NCI-H146 treated with DMSO at 0.1 percent for 48 hours (cell line): ENCODE results near the gene CCDC122.
A peak's percentile ranks its signal among the peaks of the same experiment; 100 is the strongest.

Source experiments
- DNase-seq: peaks from one replicate; lab custom pipeline; 2025; ENCODE audit not compliant: unreplicated experiment; lab: John Stamatoyannopoulos, UW

CCDC122 gene

DNA sequence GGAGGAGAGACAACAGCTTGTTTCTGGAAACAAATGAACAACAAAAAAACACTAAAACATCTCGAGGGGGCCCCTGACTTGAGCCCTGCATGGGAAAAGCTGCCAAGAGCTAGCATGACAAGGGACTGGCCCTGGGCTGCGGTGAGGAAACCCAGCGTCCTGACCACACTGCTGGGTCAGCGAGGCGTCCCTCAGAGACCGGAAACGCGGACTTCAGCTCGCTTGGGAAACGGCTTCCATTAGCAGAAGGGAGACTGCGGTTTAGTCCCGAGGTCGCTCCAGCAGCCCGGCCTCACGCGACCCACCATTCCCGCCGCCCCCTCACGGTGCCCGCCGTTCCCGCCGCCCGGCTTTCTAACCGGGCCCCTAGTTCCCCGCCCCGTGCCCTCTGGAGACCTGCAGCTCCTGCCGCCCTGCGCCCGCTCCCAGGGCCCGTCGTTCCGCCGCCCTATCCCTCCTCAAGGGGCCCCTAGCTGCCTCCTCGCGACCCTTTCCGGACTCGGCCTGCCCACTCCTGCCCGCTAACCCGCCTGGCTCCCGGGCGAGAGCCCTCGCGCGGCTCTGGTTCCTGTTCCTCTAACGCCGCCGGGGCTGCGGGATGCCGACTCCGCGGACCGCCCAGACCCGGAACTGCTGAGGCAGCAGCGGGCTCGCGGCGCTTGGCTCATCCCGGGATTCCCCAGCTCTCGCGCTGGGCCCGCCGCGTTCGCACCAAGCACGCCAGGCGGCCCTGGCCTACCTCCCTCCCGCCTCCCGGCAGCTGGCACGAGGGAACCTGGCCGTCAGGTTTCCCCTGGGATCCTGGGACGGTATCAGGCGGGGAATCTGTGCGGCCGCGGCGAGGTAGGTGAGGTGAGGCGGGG lies at the start of gene CCDC122:
Gene CCDC122, minus strand, starts transcription at position 849 of the 863 bp plus-strand sequence. CDS start 10,364 bp downstream, outside the sequence.
- DNase-seq = peak; percentile 58

DNA sequence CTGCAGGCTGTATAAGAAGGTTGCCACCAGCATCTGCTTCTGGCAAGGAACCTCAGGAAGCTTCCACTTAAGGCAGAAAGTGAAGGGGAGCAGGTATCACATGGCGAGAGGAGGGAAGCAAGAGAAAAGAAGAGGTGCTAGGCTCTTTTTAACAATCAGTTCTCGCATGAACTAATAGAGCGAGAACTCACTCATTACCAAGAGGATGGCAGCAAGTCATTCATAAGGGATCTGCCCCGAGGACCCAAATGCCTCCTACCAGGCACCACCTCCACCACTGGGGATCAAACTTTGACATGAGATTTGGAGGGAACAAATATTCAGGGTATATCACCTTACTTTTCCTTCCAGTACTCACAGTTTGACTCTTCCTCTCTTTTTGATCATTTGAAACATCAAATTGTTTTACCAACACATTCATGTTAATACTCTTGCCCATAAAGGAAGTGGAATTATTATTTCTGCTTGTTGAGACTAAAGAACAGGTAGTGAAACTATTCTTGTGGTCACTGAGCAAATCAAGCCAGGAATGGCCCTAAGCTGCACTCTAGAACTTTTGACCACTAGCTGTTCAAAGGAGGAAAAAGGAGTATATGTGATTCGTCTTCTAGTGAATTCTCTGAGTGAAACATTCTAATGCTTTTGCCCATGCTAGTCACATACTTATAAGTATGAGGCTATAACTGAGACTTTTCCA lies 45.2 kb upstream of the CCDC122 start:
- DNase-seq = no peak

DNA sequence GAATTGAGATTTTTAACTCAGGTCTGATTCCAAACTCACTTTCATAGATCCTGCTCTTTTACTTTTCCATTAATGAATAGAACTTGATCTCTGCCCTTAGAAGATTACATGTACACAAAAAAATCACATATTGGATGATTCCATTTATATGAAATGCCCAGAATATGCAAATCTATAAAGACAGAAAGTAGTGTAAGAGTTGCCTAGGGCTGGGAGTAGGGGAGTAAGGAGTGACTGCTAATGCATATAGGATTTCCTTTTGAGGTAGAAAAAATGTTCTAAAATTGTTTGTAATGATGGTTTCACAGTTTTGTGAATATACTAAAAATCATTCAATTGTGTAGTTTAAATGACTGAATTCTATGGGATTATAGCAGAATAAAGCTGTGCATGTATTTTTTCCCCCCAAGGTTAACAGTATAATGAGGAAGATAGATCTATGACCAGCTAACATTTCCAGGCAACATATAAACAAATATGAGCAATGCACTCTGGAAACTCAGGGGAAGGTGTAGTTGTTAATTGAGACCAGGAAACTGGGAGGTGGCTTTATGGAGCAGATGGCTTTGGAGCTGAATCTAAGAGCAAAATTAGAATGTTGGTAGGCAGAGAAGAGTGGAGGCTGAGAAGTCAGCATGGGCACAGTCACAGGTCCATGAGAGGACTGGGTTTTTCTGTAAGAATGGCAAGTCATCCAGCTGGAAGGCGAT lies 41.6 kb upstream of the CCDC122 start:
- DNase-seq = no peak

DNA sequence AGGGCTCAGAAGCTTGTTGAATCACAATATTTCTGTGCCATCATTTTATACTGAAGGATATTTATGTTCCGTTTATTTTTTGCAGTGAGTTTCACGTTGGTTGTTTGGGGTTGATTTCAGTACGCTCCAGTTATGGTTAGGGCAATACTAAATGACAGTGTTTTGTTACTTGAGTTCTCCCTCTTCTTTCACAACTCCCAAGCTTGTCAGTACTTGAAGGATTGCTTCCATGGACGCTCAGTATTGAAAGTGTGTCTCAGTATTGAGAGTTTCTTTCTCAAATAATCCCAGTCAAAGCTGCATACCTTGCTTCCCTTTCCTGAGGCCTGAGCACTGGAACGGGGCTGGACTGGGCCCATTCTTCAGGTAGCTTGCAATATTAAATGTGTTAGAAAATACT lies 39.1 kb upstream of the CCDC122 start:
- no peak for DNase-seq

DNA sequence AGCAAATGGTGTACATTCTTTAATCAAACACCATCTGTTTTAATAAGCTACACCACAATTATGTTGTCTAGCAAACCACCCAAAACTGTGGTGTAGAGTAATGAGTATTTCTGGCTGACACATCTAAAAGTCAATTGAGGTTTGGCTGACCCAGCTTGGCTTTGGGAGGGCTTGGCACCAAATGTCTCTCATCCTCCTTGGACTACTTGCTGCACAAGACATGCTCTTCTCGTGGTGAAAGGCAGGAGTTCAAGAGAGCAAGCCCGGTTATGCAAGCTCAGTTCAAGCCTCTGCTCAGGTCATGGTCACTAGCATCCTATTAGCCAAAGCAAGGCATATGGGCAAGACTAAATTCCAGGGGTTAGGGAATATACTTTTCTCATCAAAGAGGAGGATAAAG lies 37.3 kb upstream of the CCDC122 start:
- DNase-seq = no peak

DNA sequence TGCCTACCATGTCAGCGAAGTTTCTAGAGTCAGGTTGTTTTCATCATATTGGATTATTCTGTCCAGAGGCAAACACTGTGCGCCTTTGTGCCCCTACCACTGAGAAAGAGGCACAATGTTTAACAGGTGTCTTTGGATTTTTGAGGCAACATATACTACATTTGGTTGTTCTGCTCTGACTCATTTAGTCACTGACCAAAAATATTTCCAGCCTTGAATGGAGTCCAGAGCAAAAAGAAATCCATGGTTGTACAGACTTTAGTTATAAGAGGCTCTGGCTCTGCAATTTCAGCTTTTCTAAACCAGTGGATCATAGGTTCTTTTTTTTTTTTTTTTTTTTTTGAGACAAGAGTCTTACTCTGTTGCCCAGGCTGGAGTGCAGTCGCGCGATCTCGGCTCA lies 35.9 kb upstream of the CCDC122 start:
- DNase-seq = no peak

DNA sequence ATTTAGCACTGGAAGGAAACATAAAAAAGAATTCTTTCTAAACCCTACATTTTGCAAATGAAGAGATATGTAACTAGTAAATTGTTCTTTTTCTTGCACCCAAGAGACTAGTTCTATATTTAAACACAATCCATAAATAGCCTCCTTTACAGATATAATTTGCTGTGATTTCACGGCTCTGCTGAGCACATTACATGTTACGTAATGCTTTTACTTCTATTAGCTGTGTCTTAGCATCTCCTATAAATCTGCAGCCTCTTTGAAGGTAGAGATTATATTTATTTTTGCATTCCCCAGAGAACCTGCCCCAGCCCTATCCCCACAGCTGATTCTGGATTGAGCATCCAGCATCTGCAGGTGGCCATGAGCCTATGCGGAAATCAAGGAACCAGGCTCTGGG lies 32.3 kb upstream of the CCDC122 start:
- DNase-seq = no peak

DNA sequence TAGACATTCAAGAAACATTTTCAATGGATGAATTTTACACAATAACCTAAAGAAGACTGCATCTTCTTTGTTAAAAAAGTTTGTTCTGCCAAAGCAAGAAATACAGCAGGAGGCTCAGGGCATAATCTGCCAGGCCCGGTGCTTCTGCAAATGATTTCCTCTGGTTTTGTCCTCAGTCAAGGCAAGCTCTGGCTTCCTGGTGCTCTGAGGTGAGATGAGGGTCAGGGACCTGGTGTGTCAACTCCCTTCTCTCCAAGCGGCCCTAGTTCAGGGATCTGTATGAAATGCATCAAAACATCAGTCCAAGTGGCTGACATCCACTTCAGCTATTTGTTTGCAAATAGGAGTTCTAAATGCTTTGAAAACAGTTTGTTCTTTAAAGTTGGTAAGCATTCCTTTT lies 31.7 kb upstream of the CCDC122 start:
- DNase-seq = no peak

DNA sequence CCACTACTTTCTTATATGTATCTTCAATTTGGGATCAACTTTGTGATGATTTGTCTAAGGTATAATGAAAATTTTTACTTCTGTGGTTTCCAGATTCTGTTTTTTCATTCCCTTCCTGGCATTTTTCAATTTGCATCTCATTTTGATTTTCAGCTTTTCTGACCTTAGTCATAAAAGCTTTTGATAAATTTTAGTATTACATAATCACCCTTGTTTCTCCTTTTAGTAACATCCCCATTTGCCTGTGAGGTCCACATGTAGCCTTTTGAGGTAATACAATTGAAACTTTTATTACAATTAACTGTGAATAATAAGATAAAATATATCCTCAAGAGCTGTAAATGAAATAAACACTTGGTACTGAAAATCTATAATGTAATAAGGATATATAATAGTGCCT lies 31.3 kb upstream of the CCDC122 start:
- DNase-seq = no peak

DNA sequence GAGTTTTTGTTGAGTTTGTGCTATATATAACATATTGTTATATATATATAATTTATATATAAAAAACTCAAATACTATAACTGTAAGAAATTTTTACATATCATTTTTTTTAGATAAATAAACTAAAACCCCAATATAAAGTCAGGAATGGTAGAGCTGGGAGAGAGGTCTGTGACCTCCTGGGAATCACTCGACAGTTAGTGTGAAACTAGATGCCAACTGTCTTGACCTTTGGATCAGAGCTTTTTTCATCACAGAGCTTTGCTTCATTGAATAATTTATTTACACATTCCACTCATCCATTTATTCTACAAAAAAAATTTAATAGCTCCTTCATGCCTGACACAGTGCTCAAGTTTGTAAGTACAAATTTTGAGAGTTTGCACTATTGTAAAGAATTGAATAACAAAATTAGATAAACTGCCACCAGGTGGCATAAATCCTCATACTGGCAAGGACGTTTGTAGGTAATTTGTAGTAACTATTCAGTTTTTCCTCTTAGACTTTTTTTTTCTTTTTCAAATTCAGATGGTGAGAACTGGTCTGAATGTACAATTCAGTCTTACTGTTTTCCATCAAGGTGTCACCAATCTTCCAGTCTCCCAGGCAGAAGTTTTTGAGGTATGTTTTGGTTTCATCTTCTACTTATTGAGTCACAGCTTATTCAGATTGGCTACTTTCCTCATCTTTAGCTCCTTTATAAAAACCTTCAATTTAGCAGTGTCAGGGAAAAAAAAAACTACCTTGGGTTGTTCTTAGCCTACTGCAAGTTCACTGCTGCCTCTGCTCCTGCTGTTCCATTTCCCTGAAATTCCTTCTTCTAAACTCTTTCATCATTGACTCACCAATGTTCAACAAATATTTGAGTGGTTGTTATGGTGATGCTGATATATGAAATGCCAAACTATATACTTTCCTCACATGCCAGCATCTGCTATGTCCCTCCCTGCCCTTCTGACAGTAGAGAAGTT lies 28.9 kb upstream of the CCDC122 start:
- DNase-seq = peak; percentile 30

DNA sequence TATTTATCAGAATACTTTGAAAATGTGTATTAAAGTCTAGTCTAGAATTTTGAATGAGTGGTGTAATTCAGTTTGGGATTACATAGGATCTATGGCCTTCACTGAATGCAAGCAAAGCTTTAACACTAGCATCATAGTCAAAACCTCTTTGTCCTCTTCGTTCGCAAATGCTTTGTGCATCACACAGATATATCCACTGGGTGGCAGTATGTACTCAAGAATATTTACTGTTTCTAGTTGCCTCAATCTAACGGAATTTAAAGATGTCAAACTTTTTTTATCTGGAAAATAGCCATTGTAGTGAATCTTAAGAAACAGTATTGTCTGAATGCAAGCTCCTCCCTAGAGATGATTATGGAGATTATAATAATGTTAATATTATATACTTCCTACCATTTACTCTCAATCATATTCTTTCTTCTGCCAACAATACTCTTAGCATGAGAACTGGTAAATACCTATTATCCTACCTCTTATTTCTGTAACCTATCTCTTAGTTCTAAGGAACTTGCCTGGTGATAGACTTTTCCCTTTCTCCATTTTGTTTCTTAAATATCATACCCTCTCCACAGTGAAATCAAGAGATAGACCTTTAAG lies 26.0 kb upstream of the CCDC122 start:
- peak; percentile 43 for DNase-seq

DNA sequence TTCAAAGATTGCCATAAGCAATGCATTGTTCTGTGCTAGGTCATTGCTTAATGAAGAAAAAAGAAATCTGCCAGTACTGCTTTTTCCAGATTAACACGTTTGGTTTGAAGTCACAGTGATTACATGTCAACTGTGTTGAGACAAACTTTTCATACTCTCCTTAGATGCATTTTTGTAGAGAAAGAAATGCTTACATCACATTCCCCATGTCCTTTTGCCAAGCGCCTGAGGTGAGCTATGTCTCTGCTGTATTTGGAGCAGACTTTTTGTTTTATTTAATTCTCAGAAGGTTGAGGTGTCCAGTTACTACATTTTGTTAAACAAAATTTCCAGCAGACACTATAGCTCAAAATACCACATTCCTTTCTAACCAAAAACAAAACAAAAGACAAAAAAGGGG lies 16.4 kb upstream of the CCDC122 start:
- no peak for DNase-seq

DNA sequence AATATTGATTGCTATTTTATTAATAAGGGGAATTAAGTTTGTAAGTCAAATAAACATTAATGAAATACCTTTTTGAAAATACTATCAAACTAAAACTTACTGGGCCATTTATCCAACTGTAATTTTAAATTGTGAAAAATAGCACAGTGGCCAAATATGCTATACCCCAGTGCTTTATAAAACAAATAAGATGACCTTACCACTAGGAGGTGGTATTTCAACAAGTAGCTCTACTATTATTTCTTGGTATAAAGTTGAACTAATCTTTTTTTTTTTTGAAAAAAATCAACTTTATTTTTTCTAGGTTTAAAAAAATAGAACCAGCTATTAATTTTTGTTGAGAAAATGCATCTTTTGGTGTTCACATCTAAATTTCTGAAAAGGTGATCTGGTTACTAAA lies 14.9 kb upstream of the CCDC122 start:
- DNase-seq = no peak

DNA sequence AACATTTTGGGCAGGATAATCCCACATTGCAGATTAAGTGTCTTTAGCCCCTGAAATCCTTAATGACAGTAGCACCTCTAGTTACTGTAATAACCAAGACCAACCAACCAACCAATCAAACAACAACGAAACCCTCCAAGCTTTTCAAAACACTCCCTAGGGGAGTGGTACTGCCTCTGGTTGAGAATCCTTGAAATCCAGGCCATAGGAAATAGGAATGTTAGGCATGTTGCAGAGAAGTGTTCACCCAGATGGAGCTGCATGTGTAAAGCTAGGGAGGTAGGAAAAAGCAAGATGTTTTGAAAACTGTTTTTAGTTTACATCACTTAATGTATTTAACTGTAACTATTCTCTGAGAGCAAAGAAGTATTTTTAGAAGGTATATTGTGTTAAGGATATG lies 4.7 kb upstream of the CCDC122 start:
- DNase-seq = no peak

DNA sequence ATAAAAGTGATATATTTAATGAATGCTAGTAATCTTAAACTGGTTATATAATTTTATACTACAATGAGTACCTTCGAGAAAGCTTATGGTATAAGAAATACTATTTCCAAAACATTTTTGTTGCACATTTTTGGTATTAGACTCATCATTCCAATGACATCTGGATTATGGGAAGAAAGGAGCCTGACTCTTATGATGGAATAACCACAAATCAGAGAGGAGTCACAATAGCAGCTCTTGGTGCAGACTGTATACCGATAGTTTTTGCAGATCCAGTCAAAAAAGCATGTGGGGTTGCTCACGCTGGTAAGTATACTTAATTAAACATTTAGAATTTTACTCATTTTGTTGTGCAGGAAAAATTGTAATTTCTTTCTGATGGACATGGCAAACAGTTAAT lies 4.1 kb upstream of the CCDC122 start:
- DNase-seq = no peak

DNA sequence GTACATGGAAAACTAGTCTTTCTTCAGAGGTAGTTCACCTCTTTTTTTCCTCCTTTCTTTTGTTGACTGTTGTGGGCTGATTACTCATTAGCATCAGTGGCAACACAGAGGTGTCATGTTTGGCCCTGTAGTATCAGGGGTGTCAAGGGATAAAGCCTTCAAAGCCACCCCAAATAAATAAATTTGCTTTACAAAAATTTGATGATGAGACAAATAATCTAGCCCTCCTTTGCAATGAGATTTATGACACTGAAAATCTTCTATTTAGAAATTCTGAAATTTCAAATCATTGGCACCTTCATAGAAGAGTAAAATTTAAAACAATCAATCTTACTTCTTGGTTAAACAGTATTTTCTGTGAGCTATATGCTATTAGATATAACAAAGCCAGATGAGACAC lies 2.0 kb upstream of the CCDC122 start:
- DNase-seq = no peak

DNA sequence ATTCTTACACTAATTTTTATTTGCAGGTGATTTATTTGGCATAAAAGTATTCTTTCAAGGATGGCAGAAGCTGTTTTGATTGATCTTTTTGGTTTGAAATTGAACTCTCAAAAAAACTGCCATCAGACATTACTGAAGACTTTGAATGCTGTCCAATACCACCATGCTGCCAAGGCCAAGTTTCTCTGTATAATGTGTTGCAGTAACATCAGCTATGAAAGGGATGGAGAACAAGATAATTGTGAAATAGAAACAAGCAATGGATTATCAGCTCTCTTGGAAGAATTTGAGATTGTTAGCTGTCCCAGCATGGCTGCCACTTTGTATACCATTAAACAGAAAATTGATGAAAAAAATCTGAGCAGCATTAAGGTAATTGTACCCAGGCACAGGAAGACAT lies 1.4 kb upstream of the CCDC122 start:
- no peak for DNase-seq

DNA sequence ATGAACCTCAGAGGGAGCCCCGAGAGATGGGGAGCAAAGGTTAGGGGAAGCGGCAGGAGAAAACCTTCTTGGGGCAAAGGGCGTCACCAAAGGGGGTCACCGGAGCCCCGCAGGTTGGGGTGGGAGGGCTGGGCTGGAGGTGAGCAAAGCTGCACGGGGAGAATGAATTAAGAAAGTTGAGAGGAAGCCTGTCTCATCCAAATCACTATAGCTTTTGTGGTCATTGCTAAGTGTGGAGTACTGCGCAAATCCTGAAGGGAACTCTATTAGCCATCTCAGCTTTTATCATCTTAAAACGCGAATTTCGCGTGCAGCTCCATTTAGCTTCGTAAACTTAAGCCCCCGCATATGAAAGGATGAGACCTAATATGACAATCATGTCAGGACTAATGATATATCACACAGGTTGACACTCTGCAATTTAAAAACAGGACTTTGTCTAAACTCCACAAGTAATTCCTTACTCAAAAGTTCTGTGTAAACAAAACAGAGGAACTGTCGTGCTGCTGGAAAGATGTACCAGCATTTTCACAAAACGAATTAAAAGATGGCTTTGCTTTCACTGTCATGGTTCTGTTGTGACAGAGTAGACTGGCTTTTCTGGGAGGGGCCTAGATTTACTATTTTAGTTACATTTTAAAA lies 795 bp upstream of the CCDC122 start:
- no peak for DNase-seq

DNA sequence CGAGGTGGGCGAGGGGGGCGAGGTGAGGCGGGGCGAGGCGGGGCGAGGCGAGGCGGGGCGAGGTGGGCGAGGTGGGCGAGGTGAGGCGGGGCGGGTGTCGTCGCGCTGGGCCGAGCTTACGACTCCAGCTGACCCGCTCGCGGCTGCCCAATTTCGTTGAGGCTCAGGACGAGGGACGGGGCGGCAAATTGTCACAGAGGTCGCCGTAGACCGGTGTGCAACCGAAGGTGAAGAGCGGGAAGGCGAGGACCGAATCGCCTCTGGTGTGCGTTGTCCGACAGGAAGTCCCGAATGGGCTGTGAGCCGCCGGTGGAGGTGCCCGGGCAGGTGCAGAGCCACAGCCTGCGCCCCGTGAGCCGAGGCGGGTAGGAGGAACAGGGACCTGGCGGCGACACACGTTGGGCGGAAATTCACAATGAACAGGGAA lies 228 bp upstream of the CCDC122 start, which contains the start of gene LACC1:
Gene LACC1, plus strand, starts transcription at position 150 of the 427 bp plus-strand sequence. CDS start 1,082 bp downstream, outside the sequence.
- DNase-seq = peak; percentile 25

DNA sequence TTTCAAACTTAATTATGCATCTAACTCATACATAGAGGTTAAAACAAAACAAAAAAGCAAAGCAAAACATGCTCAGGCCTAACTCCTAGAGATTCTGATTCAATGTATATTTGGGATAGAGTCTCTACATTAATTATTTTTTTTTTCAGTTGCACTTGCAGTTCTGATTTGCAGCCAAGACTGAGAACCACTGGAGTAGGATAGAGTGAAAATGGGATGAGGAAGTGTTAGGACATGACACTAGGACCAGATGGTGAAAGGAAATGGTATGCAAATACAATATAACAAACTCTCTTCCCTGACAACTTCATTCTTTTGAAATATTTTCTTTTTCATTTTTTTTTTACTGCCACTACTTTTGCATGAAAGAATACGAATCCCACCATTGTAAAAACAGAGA lies 1.8 kb downstream of the CCDC122 start:
- no peak for DNase-seq
